Neuronal stem cell (in vitro differentiated cells): Measurements from ENCODE around the gene PKN3.

Experiments used
- DNase-seq: peaks from one replicate; pipeline ENCODE4 v3.0.0-alpha.2; 2013; ENCODE audit warnings: low spot score
- H2AFZ ChIP-seq: one replicate; pipeline ENCODE4 v1.6.1; 2013; ENCODE audit warnings: mild to moderate bottlenecking, low read length, inconsistent platforms
- H2AK5ac ChIP-seq: 2 replicates; pipeline ENCODE4 v1.6.1; 2013; ENCODE audit warnings: low read depth, mild to moderate bottlenecking, inconsistent platforms, low read length, moderate library complexity, mixed read lengths
- H2BK120ac ChIP-seq: 2 replicates; pipeline ENCODE4 v1.6.1; 2013; ENCODE audit warnings: low read depth, mild to moderate bottlenecking, inconsistent platforms, low read length, moderate library complexity, mixed read lengths
- H2BK12ac ChIP-seq: one replicate; pipeline ENCODE4 v1.6.1; 2013; ENCODE audit warnings: low read length, inconsistent platforms
- H2BK15ac ChIP-seq: 2 replicates; pipeline ENCODE4 v1.6.1; 2013; ENCODE audit warnings: mild to moderate bottlenecking, low read length, inconsistent platforms, mixed read lengths
- H2BK5ac ChIP-seq: one replicate; pipeline ENCODE4 v1.6.1; 2013; ENCODE audit warnings: inconsistent platforms, mild to moderate bottlenecking, low read length, moderate library complexity
- H3K14ac ChIP-seq: one replicate; pipeline ENCODE4 v1.6.1; 2013; ENCODE audit warnings: low read length, inconsistent platforms
- H3K18ac ChIP-seq: 2 replicates; pipeline ENCODE4 v1.6.1; 2013; ENCODE audit warnings: low read length, inconsistent platforms
- H3K23ac ChIP-seq: 2 replicates; pipeline ENCODE4 v1.6.1; 2013; ENCODE audit warnings: low read depth, mild to moderate bottlenecking, mixed read lengths, low read length, inconsistent platforms; ENCODE audit not compliant: poor library complexity
- H3K27ac ChIP-seq: replicated peaks from 3 replicates; pipeline ENCODE4 v1.5.1; 2013; ENCODE audit warnings: low read length, inconsistent platforms
- H3K27me3 ChIP-seq, 3 experiments: 2 replicates each; pipeline ENCODE4 v1.6.1; 2013; ENCODE audit warnings: low read length in 3 of 3, mild to moderate bottlenecking in 2 of 3, inconsistent platforms in 1 of 3, low read depth in 1 of 3, mixed read lengths in 1 of 3, moderate library complexity in 1 of 3; ENCODE audit not compliant: control insufficient read depth in 3 of 3, insufficient read depth in 3 of 3
- H3K36me3 ChIP-seq, 2 donors: replicated peaks in 1 of 2; 2 replicates each; pipeline ENCODE4 v1.6.1; 2013; ENCODE audit warnings: low read length in 2 of 2; ENCODE audit not compliant: control insufficient read depth in 2 of 2, insufficient read depth in 2 of 2
- H3K4ac ChIP-seq: 2 replicates; pipeline ENCODE4 v1.6.1; 2013; ENCODE audit warnings: inconsistent platforms, mild to moderate bottlenecking, low read length, moderate library complexity
- H3K4me1 ChIP-seq, 2 donors: 1 replicate in 1 of 2; 2 replicates in 1 of 2; pipeline ENCODE4 v1.6.1; 2013; ENCODE audit warnings: low read length in 2 of 2, low read depth in 1 of 2; ENCODE audit not compliant: control insufficient read depth in 2 of 2, insufficient read depth in 1 of 2
- H3K4me2 ChIP-seq: one replicate; pipeline ENCODE4 v1.6.1; 2013; ENCODE audit warnings: mild to moderate bottlenecking, low read length, inconsistent platforms; ENCODE audit not compliant: insufficient read depth, poor library complexity, severe bottlenecking
- H3K4me3 ChIP-seq, 2 donors: 2 replicates each; pipeline ENCODE4 v1.5.1; 2013; ENCODE audit warnings: low read length in 2 of 2, mild to moderate bottlenecking in 2 of 2, inconsistent platforms in 1 of 2, moderate library complexity in 1 of 2
- H3K79me1 ChIP-seq: one replicate; pipeline ENCODE4 v1.6.1; 2013; ENCODE audit warnings: low read depth, mild to moderate bottlenecking, inconsistent platforms, low read length, moderate library complexity
- H3K9ac ChIP-seq: one replicate; pipeline ENCODE4 v1.6.1; 2013; ENCODE audit warnings: mild to moderate bottlenecking, low read depth, low read length, inconsistent platforms; ENCODE audit not compliant: poor library complexity
- H3K9me3 ChIP-seq, 2 donors: replicated peaks in 1 of 2; 2 replicates each; pipeline versions ENCODE3 to v1.6.1; 2013; ENCODE audit warnings: low read length in 2 of 2, mild to moderate bottlenecking in 2 of 2, inconsistent platforms in 1 of 2, low read depth in 1 of 2, mixed read lengths in 1 of 2, moderate library complexity in 1 of 2; ENCODE audit not compliant: control insufficient read depth in 2 of 2, insufficient read depth in 1 of 2
- H4K8ac ChIP-seq: one replicate; pipeline ENCODE4 v1.6.1; 2013; ENCODE audit warnings: low read depth, mild to moderate bottlenecking, inconsistent platforms, low read length, moderate library complexity
- H4K91ac ChIP-seq: one replicate; pipeline ENCODE4 v1.6.1; 2013; ENCODE audit warnings: low read length, low read depth, mild to moderate bottlenecking, inconsistent platforms; ENCODE audit not compliant: poor library complexity
- WGBS, 2 donors: extraction: QIAGEN DNeasy Blood & Tissue Kit; methylation state at CpG; one replicate each; pipeline ENCODE4 v1.1.7; 2013; ENCODE audit warnings: missing lambda C conversion rate in 2 of 2, mixed read lengths in 1 of 2; ENCODE audit not compliant: insufficient read length in 2 of 2, insufficient replicate concordance in 1 of 2; ENCODE audit errors: extremely low coverage in 2 of 2; 5-methylcytosine and 5-hydroxymethylcytosine counted together

PKN3 gene

GRCh38 chr9:128743421-128743820, 41.1 kb downstream of the PKN3 start:
- Histone ChIP-seq H3K27ac (no peak overlapping the region), H3K4ac (no peak overlapping the region), H3K4me2 (no peak overlapping the region), H3K9ac (peak overlapping the region; percentile 50), H3K14ac (no peak overlapping the region), H2AFZ (no peak overlapping the region), H2BK120ac (no peak overlapping the region), H3K18ac (no peak overlapping the region), H4K8ac (no peak overlapping the region), H2BK5ac (no peak overlapping the region), H2AK5ac (no peak overlapping the region), H3K4me3 (no peak overlapping the region), H3K79me1 (no peaks in the 10 kb centered on the region), H3K23ac (no peak overlapping the region), H3K4me1 (peaks cover 0 to 2% of the 10 kb centered on the region in 2 donors), H2BK12ac (no peak overlapping the region), H2BK15ac (no peak overlapping the region), H4K91ac (no peak overlapping the region), H3K9me3 (peaks cover 0 to 1% of the 10 kb centered on the region in 2 donors), H3K36me3 (peaks cover 13 to 27% of the 10 kb centered on the region in 2 donors), H3K27me3 (no peaks in the 10 kb centered on the region)
- WGBS, 2 donors: no CpG with 5 or more reads among the region's 1 CpG
- no peak for DNase-seq

- Histone ChIP-seq H3K4me1 (peaks cover 0 to 2% of the 10 kb centered on the region in 2 donors), H3K79me1 (no peaks in the 10 kb centered on the region), H3K27ac (no peak overlapping the region), H4K8ac (no peak overlapping the region), H3K9ac (no peak overlapping the region), H3K4me3 (no peak overlapping the region), H3K23ac (no peak overlapping the region), H3K14ac (no peak overlapping the region), H2BK12ac (no peak overlapping the region), H3K36me3 (peaks cover 11 to 26% of the 10 kb centered on the region in 2 donors), H2AK5ac (no peak overlapping the region), H3K4ac (no peak overlapping the region), H2BK5ac (no peak overlapping the region), H3K18ac (no peak overlapping the region), H3K9me3 (peaks cover 0 to 1% of the 10 kb centered on the region in 2 donors), H2BK15ac (no peak overlapping the region), H2BK120ac (no peak overlapping the region), H3K27me3 (no peaks in the 10 kb centered on the region), H3K4me2 (no peak overlapping the region), H4K91ac (no peak overlapping the region), H2AFZ (no peak overlapping the region)
- WGBS, 2 donors: no CpG with 5 or more reads among the region's 1 CpG
- no peak for DNase-seq
Measured at GRCh38 chr9:128747241-128747640, 44.9 kb downstream of the PKN3 start.

GRCh38 chr9:128750926-128751595, 48.8 kb downstream of the PKN3 start:
- no peak overlapping the region for H2AFZ ChIP-seq

DNA sequence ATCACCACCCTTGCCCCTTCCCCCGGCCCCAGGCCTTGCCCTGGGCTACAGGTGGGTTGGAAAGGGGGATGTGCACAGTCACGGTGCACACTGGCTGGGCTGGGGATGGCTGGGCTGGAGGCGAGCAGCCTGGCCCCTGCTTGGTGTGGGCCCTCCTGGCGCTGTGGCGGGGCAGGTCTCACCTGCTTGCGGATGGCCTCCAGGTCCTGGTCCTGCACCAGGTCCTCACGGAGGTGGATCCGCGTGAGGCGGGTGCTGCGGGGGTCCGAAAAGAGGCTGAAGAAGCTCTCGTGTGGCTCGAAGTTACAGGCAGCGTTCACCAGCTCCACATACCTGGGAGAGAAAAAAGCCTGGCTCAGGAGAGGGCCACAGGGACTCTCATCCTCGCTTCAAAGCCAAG, 51.3 kb downstream of the PKN3 start:
- Histone ChIP-seq H3K79me1 (no peaks in the 10 kb centered on the region), H3K27ac (no peak overlapping the region), H3K4me3 (no peak overlapping the region), H3K9me3 (no peaks in the 10 kb centered on the region), H4K8ac (peak overlapping the region; percentile 1), H3K9ac (peak overlapping the region; percentile 70), H2BK5ac (no peak overlapping the region), H3K14ac (peak overlapping the region; percentile 38), H2BK15ac (no peak overlapping the region), H4K91ac (peak overlapping the region; percentile 72), H3K4me2 (no peak overlapping the region), H2AFZ (no peak overlapping the region), H3K23ac (no peak overlapping the region), H2BK120ac (no peak overlapping the region), H3K36me3 (peaks cover 17 to 36% of the 10 kb centered on the region in 2 donors), H2AK5ac (no peak overlapping the region), H2BK12ac (peak overlapping the region; percentile 41), H3K27me3 (no peaks in the 10 kb centered on the region), H3K4me1 (no peaks in the 10 kb centered on the region), H3K4ac (no peak overlapping the region), H3K18ac (no peak overlapping the region)
- DNase-seq: no peak
- WGBS, 2 donors: no CpG with 5 or more reads among the region's 16 CpGs

More at GRCh38 chr9:128750926-128751595, 48.8 kb downstream of the PKN3 start:
- H3K4me2 ChIP-seq: no peak overlapping the region
- no peak overlapping the region for H4K91ac ChIP-seq
- no peak overlapping the region for H3K27ac ChIP-seq
- H3K27me3 ChIP-seq: no peaks in the 10 kb centered on the region
- H3K4me3 ChIP-seq: no peak overlapping the region
- peaks cover 17 to 40% of the 10 kb centered on the region in 2 donors for H3K36me3 ChIP-seq
- H3K9me3 ChIP-seq: no peaks in the 10 kb centered on the region
- H2AK5ac ChIP-seq: no peak overlapping the region
- no peak overlapping the region for H3K23ac ChIP-seq
- H3K4ac ChIP-seq: no peak overlapping the region
- DNase-seq: no peak
- WGBS, 2 donors: no CpG with 5 or more reads among the region's 22 CpGs
- H3K79me1 ChIP-seq: no peaks in the 10 kb centered on the region
- H3K18ac ChIP-seq: no peak overlapping the region
- no peak overlapping the region for H2BK15ac ChIP-seq
- H2BK5ac ChIP-seq: peak overlapping the region; percentile 35
- no peak overlapping the region for H4K8ac ChIP-seq
- no peak overlapping the region for H2BK120ac ChIP-seq
- H2BK12ac ChIP-seq: no peak overlapping the region
- H3K9ac ChIP-seq: no peak overlapping the region
- no peak overlapping the region for H3K14ac ChIP-seq
- no peaks in the 10 kb centered on the region for H3K4me1 ChIP-seq
